Cardiac septum (tissue), 1 donor: ENCODE data around the gene ATP6V1D. TPM values are rescaled to one million over a fixed set of nuclear protein-coding genes. Genes with fewer than 3 reads are reported as not detected.

Experiments
- DNase-seq: peaks from one replicate; pipeline ENCODE4 v3.0.0-alpha.2; 2020; ENCODE audit warnings: low spot score
- intact Hi-C: fragments of 100-400 bp; cut with DNase I; formaldehyde crosslinking; loops from one replicate; pipeline ENCODE4 v1.14.0; 2022
- total RNA-seq: library from RNA; stranded (reverse); fragmentation: NEBNext Ultra II Directional; extraction: Animal tissue kit (Norgen Biotek cat#: 25700); gene quantifications from one replicate; pipeline ENCODE4 v1.2.1, GENCODE V29; 2021
- donor health status: DM: no; HTN: no; CAD: no.

ATP6V1D gene
- total RNA-seq, 1 donor from 2014 or later = 178 TPM

DNA sequence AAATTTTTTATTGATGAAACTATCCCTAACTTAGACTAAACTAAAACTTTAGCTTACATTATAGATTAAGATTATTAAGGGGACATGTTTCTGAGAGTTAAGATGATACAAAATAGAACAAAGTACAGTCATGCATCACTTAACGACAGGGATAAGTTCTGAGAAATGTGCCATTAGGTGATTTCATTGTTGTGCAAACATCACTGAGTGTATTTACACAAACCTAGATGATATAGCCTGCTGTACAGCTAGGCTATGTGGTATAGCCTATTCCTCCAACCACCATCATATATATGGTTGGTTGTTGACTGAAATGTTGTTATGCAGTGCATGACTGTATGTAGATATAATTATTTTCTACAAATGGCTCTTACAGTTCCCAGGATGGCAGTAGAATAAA, 46.5 kb downstream of the ATP6V1D start:
- no peak for DNase-seq
- intact Hi-C loops = no loop called here

DNA sequence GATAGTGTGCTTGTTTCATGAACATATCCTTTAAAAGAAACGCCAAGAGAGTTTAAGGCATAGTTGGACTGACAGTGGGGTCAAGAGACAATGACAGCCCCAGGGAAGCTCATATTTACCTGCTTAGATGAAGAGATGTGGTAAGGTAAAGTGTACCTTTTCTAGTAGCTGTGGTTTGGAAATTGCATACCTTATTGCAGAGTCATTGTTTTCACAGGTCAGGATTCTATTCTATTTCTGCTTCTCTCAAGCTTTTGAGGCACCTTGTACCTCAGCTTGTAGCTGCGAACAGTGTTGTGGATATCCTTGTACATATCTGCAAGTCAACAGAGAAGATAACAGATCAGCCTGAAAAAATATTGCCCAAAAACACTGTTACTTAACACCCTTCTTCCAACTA, 47.7 kb downstream of the ATP6V1D start:
- intact Hi-C loops = no loop called here

More for the DNA sequence above, 47.7 kb downstream of the ATP6V1D start:
- no peak for DNase-seq

Other genes starting within 250 kb of the ATP6V1D start
- gene GARIN2, start 170.4 kb downstream of the ATP6V1D start, total RNA-seq = not detected
- gene PALS1, start 118.4 kb downstream of the ATP6V1D start, total RNA-seq = 11.5 TPM
- gene EIF2S1, start 524 bp upstream of the ATP6V1D start, total RNA-seq = 89.8 TPM
- 0.40 TPM for gene PLEK2, start 52.4 kb upstream of the ATP6V1D start, total RNA-seq
- 1.6 TPM for gene TMEM229B, start 128.9 kb upstream of the ATP6V1D start, total RNA-seq
- gene PLEKHH1, start 173.5 kb upstream of the ATP6V1D start, total RNA-seq = 2.6 TPM
- gene PIGH, start 240.5 kb upstream of the ATP6V1D start, total RNA-seq = 10.6 TPM